Peyer's patch (tissue), 4 donors: ENCODE data around the gene PTPN4. TPM values are rescaled to one million over a fixed set of nuclear protein-coding genes. Genes with fewer than 3 reads are reported as not detected.
A peak's percentile ranks its signal among the peaks of the same experiment; 100 is the strongest.

ENCODE experiments used
- DNase-seq, 3 donors: peaks; one replicate each; pipeline ENCODE4 v3.0.0-alpha.2; 2017 to 2019
- H3K27ac ChIP-seq, 4 donors: fragments of 200-600 bp; sonication (generic); one replicate each; pipeline ENCODE4 v1.5.1; 2016 to 2019
- H3K27me3 ChIP-seq, 2 donors: fragments of 200-600 bp; sonication (generic); one replicate each; pipeline ENCODE4 v1.5.1; 2019
- H3K36me3 ChIP-seq, 3 donors: fragments of 200-600 bp; sonication (generic); one replicate each; pipeline ENCODE4 v1.5.1; 2016 to 2019
- H3K4me1 ChIP-seq, 4 donors: fragments of 200-600 bp; sonication (generic); one replicate each; pipeline ENCODE4 v1.5.1; 2016 to 2019
- H3K4me3 ChIP-seq, 4 donors: fragments of 200-600 bp; sonication (generic); 1 replicate in 3 of 4; 2 replicates in 1 of 4; pipeline ENCODE4 v1.5.1; 2016 to 2019; ENCODE audit warnings: mild to moderate bottlenecking in 1 of 4
- H3K9me3 ChIP-seq, 4 donors: fragments of 200-600 bp; sonication (generic); one replicate each; pipeline ENCODE4 v1.5.1; 2016 to 2019; ENCODE audit warnings: mild to moderate bottlenecking in 1 of 4
- POLR2A ChIP-seq, 2 donors: fragments of 450-650 bp; IDR thresholded peaks; one replicate each; pipeline ENCODE4 v1.5.1; 2017; ENCODE audit warnings: antibody characterized with exemption in 2 of 2, mild to moderate bottlenecking in 2 of 2, moderate library complexity in 2 of 2
- total RNA-seq, 4 donors: library from RNA; depleted of rRNA; stranded (reverse); fragments of >200 nt; gene quantifications; one replicate each; pipeline ENCODE4 v1.1.0, GENCODE V29; 2016
- TF ChIP-seq, protein P1 (sequence below), 6 experiments: fragments of 450-650 bp in 4 of 6; fragments of 200-600 bp in 2 of 6; sonication (generic) in 1 of 6; IDR thresholded peaks; one replicate each; pipeline ENCODE4 v1.5.1; 2017 to 2019; ENCODE audit warnings: antibody characterized with exemption in 6 of 6, mild to moderate bottlenecking in 3 of 6, moderate library complexity in 1 of 6

PTPN4 gene
- total RNA-seq, 4 donors from 2014 or later, result 33.1 to 86.6 (median 43.5) TPM

DNA sequence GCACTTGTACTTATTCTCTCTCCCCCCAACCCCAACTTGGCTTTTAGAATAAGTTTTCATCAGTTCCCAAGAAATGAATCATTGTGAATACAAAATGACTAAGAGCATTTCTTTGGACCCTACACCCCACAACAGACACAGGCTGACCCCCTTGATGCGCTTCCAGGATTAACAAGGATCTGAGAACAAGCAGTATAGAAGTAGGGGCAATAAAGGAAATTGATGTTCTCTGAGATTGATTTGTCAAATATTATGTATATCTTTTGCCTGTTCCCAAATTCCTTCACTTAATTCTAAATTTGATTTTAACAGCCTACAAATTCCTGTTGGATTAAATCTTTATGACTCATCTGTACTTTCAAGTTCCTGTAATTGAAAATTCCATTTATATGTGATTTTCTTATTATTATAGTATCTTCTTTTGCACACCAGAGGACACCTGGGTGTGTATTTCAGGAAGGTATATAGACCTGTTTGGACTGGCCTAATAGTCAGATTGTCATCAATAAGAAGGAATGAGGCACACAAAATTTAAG is 10.2 kb upstream of the PTPN4 start:
- H3K4me1 ChIP-seq, result no peaks in the 10 kb centered on the region
- H3K27ac ChIP-seq, result no peak overlapping the region
- TF ChIP-seq, protein P1, sequence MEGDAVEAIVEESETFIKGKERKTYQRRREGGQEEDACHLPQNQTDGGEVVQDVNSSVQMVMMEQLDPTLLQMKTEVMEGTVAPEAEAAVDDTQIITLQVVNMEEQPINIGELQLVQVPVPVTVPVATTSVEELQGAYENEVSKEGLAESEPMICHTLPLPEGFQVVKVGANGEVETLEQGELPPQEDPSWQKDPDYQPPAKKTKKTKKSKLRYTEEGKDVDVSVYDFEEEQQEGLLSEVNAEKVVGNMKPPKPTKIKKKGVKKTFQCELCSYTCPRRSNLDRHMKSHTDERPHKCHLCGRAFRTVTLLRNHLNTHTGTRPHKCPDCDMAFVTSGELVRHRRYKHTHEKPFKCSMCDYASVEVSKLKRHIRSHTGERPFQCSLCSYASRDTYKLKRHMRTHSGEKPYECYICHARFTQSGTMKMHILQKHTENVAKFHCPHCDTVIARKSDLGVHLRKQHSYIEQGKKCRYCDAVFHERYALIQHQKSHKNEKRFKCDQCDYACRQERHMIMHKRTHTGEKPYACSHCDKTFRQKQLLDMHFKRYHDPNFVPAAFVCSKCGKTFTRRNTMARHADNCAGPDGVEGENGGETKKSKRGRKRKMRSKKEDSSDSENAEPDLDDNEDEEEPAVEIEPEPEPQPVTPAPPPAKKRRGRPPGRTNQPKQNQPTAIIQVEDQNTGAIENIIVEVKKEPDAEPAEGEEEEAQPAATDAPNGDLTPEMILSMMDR (IDR thresholded peaks at IDR 0.05), result no peak
- no peak for TF ChIP-seq POLR2A (IDR thresholded peaks at IDR 0.05)
- no peaks in the 10 kb centered on the region for H3K9me3 ChIP-seq
- H3K27me3 ChIP-seq, result no peaks in the 10 kb centered on the region
- no peaks in the 10 kb centered on the region for H3K36me3 ChIP-seq
- DNase-seq, result no peak
- no peak overlapping the region for H3K4me3 ChIP-seq

DNA sequence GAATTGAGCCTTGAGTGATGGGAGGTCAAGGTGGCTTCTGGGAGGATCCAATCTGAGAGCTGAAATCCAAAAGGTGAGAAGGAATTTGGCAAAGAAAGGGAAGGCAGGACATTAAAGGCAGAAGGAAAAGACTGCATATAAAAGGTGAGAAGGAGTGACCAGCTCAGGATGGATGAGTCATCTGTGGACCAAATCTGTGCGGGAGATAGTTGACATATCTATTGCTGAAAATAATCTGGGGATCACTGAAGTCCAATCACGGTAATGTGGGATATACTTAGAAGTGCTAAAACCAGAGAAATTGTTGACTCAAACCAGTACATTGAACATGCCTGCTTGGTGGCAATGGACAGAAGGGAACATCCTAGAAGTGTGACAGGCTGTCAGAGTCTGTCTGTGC is 8.0 kb upstream of the PTPN4 start:
- Histone ChIP-seq H3K4me1 (no peaks in the 10 kb centered on the region), H3K9me3 (no peaks in the 10 kb centered on the region), H3K4me3 (no peak overlapping the region), H3K27ac (no peak overlapping the region), H3K27me3 (no peaks in the 10 kb centered on the region), H3K36me3 (no peaks in the 10 kb centered on the region)
- TF ChIP-seq, protein P1 (IDR thresholded peaks at IDR 0.05), result no peak
- TF ChIP-seq POLR2A (IDR thresholded peaks at IDR 0.05), result no peak
- no peak for DNase-seq

DNA sequence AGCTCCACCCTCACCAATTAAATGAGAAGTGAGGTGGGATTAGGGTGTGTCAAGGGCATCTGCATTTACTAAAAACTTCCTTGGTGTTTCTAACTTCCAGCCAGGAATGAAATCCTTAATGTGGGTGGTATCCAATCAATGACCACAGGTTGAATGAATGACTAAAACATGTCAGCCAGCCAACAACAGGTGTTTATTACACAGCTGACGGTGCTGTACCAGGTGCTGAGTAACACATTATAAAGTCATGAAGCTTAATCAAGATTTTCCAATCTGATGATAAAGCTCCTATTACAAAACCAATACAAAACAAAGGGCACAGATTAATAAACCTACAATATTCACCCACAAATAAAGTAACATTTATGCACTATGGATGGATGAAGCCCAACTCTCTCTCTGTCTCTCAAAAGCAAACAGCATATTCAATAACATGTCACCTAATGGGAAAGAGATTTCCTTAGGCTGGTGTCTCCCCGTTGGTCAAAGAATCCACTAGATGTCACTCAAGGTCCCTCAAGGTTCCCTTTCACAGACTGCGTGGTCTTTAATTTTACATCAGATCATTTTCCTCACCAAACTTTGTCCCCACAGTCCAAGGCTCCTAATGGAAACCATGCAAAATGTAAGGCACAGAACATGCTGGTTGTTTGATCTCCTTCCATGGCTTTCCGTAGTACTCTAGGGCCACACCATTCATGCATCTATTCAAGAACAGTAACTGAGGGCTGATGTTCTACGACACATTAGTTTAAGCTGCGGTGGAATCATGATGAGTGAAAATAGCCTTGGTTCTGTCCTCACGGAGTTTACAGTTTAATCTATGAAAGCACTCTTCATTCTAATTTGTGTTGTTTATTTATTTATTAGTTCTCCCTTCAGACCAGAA is 6.4 kb upstream of the PTPN4 start:
- TF ChIP-seq POLR2A (IDR thresholded peaks at IDR 0.05), result no peak
- TF ChIP-seq, protein P1 (IDR thresholded peaks at IDR 0.05), result peak; percentile 14 to 83 (median 68)
- Histone ChIP-seq H3K27ac (no peak overlapping the region), H3K27me3 (no peaks in the 10 kb centered on the region), H3K4me1 (no peaks in the 10 kb centered on the region), H3K36me3 (no peaks in the 10 kb centered on the region), H3K4me3 (no peak overlapping the region), H3K9me3 (no peaks in the 10 kb centered on the region)
- peak in 1 of 3 donors; percentile 61 for DNase-seq

DNA sequence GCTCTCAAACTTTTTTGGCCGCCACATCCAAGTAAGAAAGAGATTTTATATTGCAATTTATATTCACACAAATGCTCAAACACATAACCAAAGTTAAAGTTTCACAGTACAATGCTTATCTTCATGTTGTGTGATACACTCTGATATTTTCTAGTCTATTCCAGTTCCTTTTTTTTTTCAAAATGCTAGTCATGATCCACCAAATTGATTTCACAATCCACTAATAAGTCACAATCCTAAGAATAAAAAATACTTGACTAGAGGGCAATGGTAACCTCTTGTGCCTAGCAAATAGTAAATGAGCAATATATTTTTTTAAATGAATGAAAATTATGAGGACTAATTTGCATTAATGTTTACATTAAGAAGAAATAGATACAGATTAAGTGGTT is 5.8 kb upstream of the PTPN4 start:
- TF ChIP-seq POLR2A (IDR thresholded peaks at IDR 0.05), result no peak
- TF ChIP-seq, protein P1 (IDR thresholded peaks at IDR 0.05), result no peak
- DNase-seq, result no peak
- no peaks in the 10 kb centered on the region for H3K36me3 ChIP-seq
- H3K4me1 ChIP-seq, result no peaks in the 10 kb centered on the region
- no peak overlapping the region for H3K27ac ChIP-seq
- no peak overlapping the region for H3K4me3 ChIP-seq
- no peaks in the 10 kb centered on the region for H3K27me3 ChIP-seq
- no peaks in the 10 kb centered on the region for H3K9me3 ChIP-seq

DNA sequence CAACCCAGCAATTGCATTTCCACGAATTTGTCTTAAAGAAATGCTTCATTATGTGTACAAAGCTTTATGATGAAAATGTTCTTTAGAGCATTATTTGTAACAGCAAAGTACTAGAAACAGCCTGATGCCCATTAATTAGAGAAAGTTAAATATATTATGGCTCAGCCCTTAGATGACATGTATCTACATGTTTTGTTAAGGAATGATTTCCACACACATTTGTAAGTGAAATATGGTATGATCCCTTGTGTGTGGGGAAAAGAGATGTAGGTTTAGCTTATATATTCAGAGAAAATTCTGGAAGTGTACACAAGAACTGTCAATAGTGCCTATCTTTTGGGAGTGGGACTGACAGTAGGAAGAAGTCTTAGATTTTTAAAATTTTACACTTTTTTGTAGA is 3.8 kb upstream of the PTPN4 start:
- Histone ChIP-seq H3K4me1 (no peaks in the 10 kb centered on the region), H3K9me3 (no peaks in the 10 kb centered on the region), H3K36me3 (no peaks in the 10 kb centered on the region), H3K4me3 (no peak overlapping the region), H3K27ac (no peak overlapping the region), H3K27me3 (no peaks in the 10 kb centered on the region)
- no peak for DNase-seq
- TF ChIP-seq POLR2A (IDR thresholded peaks at IDR 0.05), result no peak
- TF ChIP-seq, protein P1 (IDR thresholded peaks at IDR 0.05), result no peak
